DOHH2 (cell line): Measurements from ENCODE around the gene DCAF15.

Experiments
- H3F3A ChIP-seq: fragments of 200-600 bp; sonication (generic), shearing (Covaris generic); 2 replicates; pipeline ENCODE4 v1.6.0; 2016; ENCODE audit warnings: antibody characterized with exemption, mild to moderate bottlenecking; ENCODE audit not compliant: control insufficient read depth, insufficient read depth
- H3K27ac ChIP-seq: fragments of 200-600 bp; sonication (generic); 2 replicates; pipeline ENCODE4 v1.5.1; 2014; ENCODE audit warnings: low read depth, mild to moderate bottlenecking, low read length, moderate library complexity
- H3K27me3 ChIP-seq: fragments of 200-600 bp; sonication (generic); 2 replicates; pipeline ENCODE4 v1.6.1; 2014; ENCODE audit warnings: mild to moderate bottlenecking, low read length, mixed read lengths; ENCODE audit not compliant: control insufficient read depth
- H3K36me3 ChIP-seq: fragments of 200-600 bp; sonication (generic); 2 replicates; pipeline ENCODE4 v1.6.1; 2014; ENCODE audit warnings: mild to moderate bottlenecking, low read length, moderate library complexity, mixed read lengths; ENCODE audit not compliant: control insufficient read depth
- H3K4me1 ChIP-seq: fragments of 200-600 bp; sonication (generic); 2 replicates; pipeline ENCODE4 v1.6.1; 2014; ENCODE audit warnings: mild to moderate bottlenecking, low read length, mixed read lengths; ENCODE audit not compliant: control insufficient read depth
- H3K4me2 ChIP-seq: fragments of 200-600 bp; sonication (generic); 2 replicates; pipeline ENCODE4 v1.6.0; 2014; ENCODE audit warnings: mild to moderate bottlenecking, low read length, moderate library complexity
- H3K4me3 ChIP-seq: fragments of 200-600 bp; sonication (generic); 2 replicates; pipeline ENCODE4 v1.5.1; 2014; ENCODE audit warnings: mild to moderate bottlenecking, low read length, mixed read lengths
- H3K79me2 ChIP-seq: fragments of 200-600 bp; sonication (generic); 2 replicates; pipeline ENCODE4 v1.6.1; 2014; ENCODE audit warnings: mild to moderate bottlenecking, low read length, mixed read lengths; ENCODE audit not compliant: control insufficient read depth
- H3K9me2 ChIP-seq: fragments of 200-600 bp; sonication (generic); replicated peaks from 2 replicates; pipeline ENCODE4 v1.6.1; 2014; ENCODE audit warnings: mild to moderate bottlenecking, low read length, mixed read lengths; ENCODE audit not compliant: control insufficient read depth
- H3K9me3 ChIP-seq: fragments of 200-600 bp; sonication (generic); 2 replicates; pipeline ENCODE4 v1.6.1; 2014; ENCODE audit warnings: antibody characterized with exemption, low read length, mixed read lengths; ENCODE audit not compliant: control insufficient read depth, insufficient read depth
- H4K20me1 ChIP-seq: fragments of 200-600 bp; sonication (generic); 2 replicates; pipeline ENCODE4 v1.6.0; 2014; ENCODE audit warnings: low read depth, mild to moderate bottlenecking, antibody characterized with exemption, low read length, moderate library complexity; ENCODE audit not compliant: control insufficient read depth, insufficient read depth
- CTCF ChIP-seq: fragments of 200-600 bp; sonication (generic); IDR thresholded peaks from one replicate; pipeline ENCODE4 v1.5.1; 2014; ENCODE audit warnings: antibody characterized with exemption, mild to moderate bottlenecking, low read depth, low read length; ENCODE audit not compliant: poor library complexity, severe bottlenecking
- EZH2phosphoT487 ChIP-seq: fragments of 200-600 bp; sonication (generic); IDR thresholded peaks from 2 replicates; pipeline ENCODE4 v1.6.1; 2017; ENCODE audit warnings: borderline replicate concordance, mild to moderate bottlenecking, antibody characterized with exemption, low read length, moderate library complexity, mixed read lengths

Gene DCAF15

GRCh38 chr19:13984186-13984585 is 31.9 kb downstream of the DCAF15 start:
- Histone ChIP-seq H3K79me2 (peaks cover 7% of the 10 kb centered on the region; the same call in 1 of the 2 replicates), H3K27me3 (no peaks in the 10 kb centered on the region), H3K36me3 (peaks cover 20% of the 10 kb centered on the region), H3K4me3 (no peak overlapping the region), H3K9me3 (no peaks in the 10 kb centered on the region), H4K20me1 (no peaks in the 10 kb centered on the region), H3K4me2 (peak overlapping the region; percentile 85), H3F3A (peaks cover 21% of the 10 kb centered on the region), H3K27ac (peak overlapping the region; percentile 85), H3K9me2 (no peaks in the 10 kb centered on the region), H3K4me1 (peaks cover 70% of the 10 kb centered on the region)
- TF ChIP-seq CTCF (no peak), EZH2phosphoT487 (no peak)

- H3K27me3 ChIP-seq: no peaks in the 10 kb centered on the region
- peak overlapping the region; percentile 85 for H3K27ac ChIP-seq
- H3K79me2 ChIP-seq: peaks cover 7% of the 10 kb centered on the region; the same call in 1 of the 2 replicates
- H3K36me3 ChIP-seq: peaks cover 20% of the 10 kb centered on the region
- H3K4me3 ChIP-seq: peak overlapping the region; percentile 68
- TF ChIP-seq EZH2phosphoT487: no peak
- no peak for TF ChIP-seq CTCF
- peaks cover 73% of the 10 kb centered on the region for H3K4me1 ChIP-seq
- H3F3A ChIP-seq: peaks cover 23% of the 10 kb centered on the region
- peak overlapping the region; percentile 85 for H3K4me2 ChIP-seq
- H4K20me1 ChIP-seq: no peaks in the 10 kb centered on the region
- no peaks in the 10 kb centered on the region for H3K9me3 ChIP-seq
- no peaks in the 10 kb centered on the region for H3K9me2 ChIP-seq
Observed at GRCh38 chr19:13984875-13985741, 32.8 kb downstream of the DCAF15 start.

- H3K36me3 ChIP-seq: peaks cover 20% of the 10 kb centered on the region
- TF ChIP-seq CTCF (no peak), EZH2phosphoT487 (no peak)
- peaks cover 23% of the 10 kb centered on the region for H3F3A ChIP-seq
- no peaks in the 10 kb centered on the region for H3K9me3 ChIP-seq
- no peaks in the 10 kb centered on the region for H4K20me1 ChIP-seq
- H3K4me2 ChIP-seq: peak overlapping the region; percentile 85
- peak overlapping the region; percentile 68 for H3K4me3 ChIP-seq
- no peaks in the 10 kb centered on the region for H3K9me2 ChIP-seq
- H3K27ac ChIP-seq: peak overlapping the region; percentile 85
- H3K27me3 ChIP-seq: no peaks in the 10 kb centered on the region
- H3K79me2 ChIP-seq: peaks cover 7% of the 10 kb centered on the region; the same call in 1 of the 2 replicates
- H3K4me1 ChIP-seq: peaks cover 73% of the 10 kb centered on the region
Observed at GRCh38 chr19:13985771-13986347, 33.5 kb downstream of the DCAF15 start.
